Muscle layer of duodenum (tissue), 2 donors: ENCODE measurements around the gene ELOVL2.
"Not testable (repeated sequence)": the region's sequence is repeated elsewhere in the genome, so short reads cannot be mapped to it uniquely, and the experiment has no call there.

Experiments used
- H3K27ac ChIP-seq: one replicate; pipeline ENCODE4 v1.7.0; 2013; ENCODE audit warnings: mild to moderate bottlenecking, low read length
- H3K27me3 ChIP-seq: one replicate; pipeline ENCODE4 v1.7.0; 2013; ENCODE audit warnings: low read depth, mild to moderate bottlenecking, control low read depth, low read length
- H3K36me3 ChIP-seq, 2 donors: one replicate each; pipeline ENCODE4 v1.7.0; 2013; ENCODE audit warnings: low read length in 2 of 2, control low read depth in 1 of 2, mild to moderate bottlenecking in 1 of 2; ENCODE audit not compliant: insufficient read depth in 2 of 2, control insufficient read depth in 1 of 2
- H3K4me1 ChIP-seq, 2 donors: one replicate each; pipeline ENCODE4 v1.7.0; 2013; ENCODE audit warnings: low read length in 2 of 2, mild to moderate bottlenecking in 2 of 2, control low read depth in 1 of 2, moderate library complexity in 1 of 2; ENCODE audit not compliant: insufficient read depth in 2 of 2, control insufficient read depth in 1 of 2
- H3K4me3 ChIP-seq, 2 donors: one replicate each; pipeline ENCODE4 v1.7.0; 2013; ENCODE audit warnings: low read length in 2 of 2, low read depth in 1 of 2, mild to moderate bottlenecking in 1 of 2
- H3K9me3 ChIP-seq, 2 donors: one replicate each; pipeline ENCODE4 v1.7.0; 2013; ENCODE audit warnings: low read length in 2 of 2, control low read depth in 1 of 2, mild to moderate bottlenecking in 1 of 2; ENCODE audit not compliant: control insufficient read depth in 1 of 2
- donor health status: healthy.

Gene ELOVL2

DNA sequence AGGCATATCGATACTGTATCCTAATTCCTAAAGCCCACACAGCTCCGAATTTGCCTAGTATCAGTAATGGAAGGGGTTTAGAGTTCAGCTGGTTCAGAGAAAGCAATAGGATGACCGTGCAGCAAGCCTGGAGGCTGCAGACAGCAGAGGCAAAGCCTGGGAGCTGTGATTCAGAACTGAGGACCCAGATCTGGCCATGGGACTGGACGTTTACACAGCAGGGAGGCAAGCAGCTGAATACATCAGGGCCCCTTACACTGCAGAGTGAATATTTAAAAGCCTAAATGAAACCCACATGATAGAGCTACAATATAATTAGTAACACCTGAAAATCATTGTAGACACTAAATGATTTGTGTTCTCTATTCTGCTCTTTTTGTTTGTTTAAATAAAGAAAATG, 38.0 kb downstream of the ELOVL2 start:
- H3K9me3 ChIP-seq = no peaks in the 10 kb centered on the region
- no peaks in the 10 kb centered on the region for H3K36me3 ChIP-seq
- H3K27me3 ChIP-seq = no peaks in the 10 kb centered on the region
- no peak overlapping the region for H3K27ac ChIP-seq
- H3K4me3 ChIP-seq = no peak overlapping the region
- H3K4me1 ChIP-seq = no peaks in the 10 kb centered on the region

DNA sequence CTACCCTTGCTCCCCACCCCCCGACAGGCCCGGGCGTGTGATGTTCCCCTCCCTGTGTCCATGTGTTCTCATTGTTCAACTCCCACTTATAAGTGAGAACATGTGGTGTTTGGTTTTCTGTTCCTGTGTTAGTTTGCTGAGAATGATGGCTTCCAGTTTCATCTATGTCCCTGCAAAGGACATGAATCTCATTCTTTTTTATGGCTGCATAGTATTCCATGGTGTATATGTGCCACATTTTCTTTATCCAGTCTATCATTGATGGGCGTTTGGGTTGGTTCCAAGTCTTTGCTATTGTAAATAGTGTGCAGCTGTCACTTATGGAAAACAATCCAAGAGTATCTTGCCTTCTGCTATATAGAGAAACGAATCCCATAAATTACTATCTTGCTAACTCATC, 40.8 kb downstream of the ELOVL2 start:
- not testable (repeated sequence) for H3K9me3 ChIP-seq, H3K4me3 ChIP-seq, H3K27ac ChIP-seq, H3K4me1 ChIP-seq, H3K27me3 ChIP-seq, H3K36me3 ChIP-seq

DNA sequence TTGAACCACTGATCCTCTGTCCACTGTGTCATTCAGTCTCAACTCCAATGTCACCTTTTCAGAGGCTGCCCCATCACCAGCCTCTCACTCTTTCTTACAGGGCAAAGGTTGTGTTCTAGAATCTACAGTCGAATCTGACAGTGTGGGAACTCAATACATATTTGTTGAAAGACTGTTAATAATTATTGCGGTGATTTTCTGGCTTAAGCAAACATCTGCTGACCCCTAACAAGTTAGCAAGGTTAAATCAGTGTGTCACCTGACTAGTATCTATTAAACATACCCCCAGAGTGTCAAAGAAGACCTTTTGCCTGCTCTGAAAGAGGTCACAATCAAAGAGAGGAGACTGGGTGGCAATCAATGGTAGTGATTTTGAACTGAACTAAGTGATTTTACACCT, 41.9 kb downstream of the ELOVL2 start:
- Histone ChIP-seq H3K27ac (no peak overlapping the region), H3K27me3 (no peaks in the 10 kb centered on the region), H3K4me1 (no peaks in the 10 kb centered on the region), H3K9me3 (no peaks in the 10 kb centered on the region), H3K36me3 (no peaks in the 10 kb centered on the region), H3K4me3 (no peak overlapping the region)

DNA sequence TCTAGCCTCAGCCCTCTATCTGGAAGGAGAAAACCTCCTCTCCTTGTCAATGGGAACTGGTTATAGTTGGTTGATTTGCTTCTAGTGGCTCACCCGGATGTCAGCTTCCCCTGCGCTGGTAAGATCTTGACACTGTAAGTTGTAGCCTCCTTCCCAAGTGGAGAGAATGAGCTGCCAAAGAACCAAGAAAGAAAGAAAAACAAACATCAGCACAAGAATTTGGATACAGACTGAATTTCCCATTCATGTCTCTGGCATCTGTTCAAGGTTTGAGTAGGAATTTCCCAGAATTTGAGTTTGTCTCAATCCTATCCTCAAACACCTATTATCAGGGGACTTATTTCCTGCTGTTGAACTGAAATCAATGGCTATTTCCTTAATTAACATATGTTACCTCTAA, 44.1 kb downstream of the ELOVL2 start:
- no peaks in the 10 kb centered on the region for H3K27me3 ChIP-seq
- H3K27ac ChIP-seq = no peak overlapping the region
- no peak overlapping the region for H3K4me3 ChIP-seq
- H3K4me1 ChIP-seq = no peaks in the 10 kb centered on the region
- H3K36me3 ChIP-seq = no peaks in the 10 kb centered on the region
- H3K9me3 ChIP-seq = no peaks in the 10 kb centered on the region

DNA sequence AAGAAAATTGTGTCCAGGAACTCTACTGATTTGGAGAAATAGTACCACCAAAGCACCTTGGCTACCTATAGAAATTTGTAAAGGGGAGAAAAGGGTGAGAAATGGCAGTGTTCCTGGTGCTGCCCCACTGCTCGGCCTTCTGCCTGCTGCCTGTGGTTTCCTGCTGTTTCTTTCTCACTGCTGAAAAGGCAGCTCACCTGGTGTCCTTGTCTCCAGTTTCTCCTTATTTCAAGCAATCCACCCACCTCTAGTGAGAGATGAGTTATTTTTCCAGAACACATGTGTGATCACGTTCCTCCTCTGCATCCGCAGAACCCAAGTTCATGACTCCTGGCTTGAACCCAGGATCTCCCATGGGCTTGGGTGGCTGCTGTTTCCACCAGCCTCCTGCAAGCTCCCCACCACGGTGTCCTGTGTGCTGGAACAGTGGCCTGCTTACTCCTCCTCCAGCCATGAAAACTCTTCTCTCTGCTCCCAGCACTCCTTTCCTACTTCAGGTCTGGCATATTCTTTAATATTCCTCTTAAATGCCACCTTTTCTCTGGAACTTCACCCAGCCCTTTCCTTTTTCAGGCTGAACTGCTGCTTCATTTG, 48.9 kb downstream of the ELOVL2 start:
- no peak overlapping the region for H3K4me3 ChIP-seq
- H3K27me3 ChIP-seq = no peaks in the 10 kb centered on the region
- no peaks in the 10 kb centered on the region for H3K36me3 ChIP-seq
- H3K9me3 ChIP-seq = no peaks in the 10 kb centered on the region
- H3K4me1 ChIP-seq = no peaks in the 10 kb centered on the region
- no peak overlapping the region for H3K27ac ChIP-seq

DNA sequence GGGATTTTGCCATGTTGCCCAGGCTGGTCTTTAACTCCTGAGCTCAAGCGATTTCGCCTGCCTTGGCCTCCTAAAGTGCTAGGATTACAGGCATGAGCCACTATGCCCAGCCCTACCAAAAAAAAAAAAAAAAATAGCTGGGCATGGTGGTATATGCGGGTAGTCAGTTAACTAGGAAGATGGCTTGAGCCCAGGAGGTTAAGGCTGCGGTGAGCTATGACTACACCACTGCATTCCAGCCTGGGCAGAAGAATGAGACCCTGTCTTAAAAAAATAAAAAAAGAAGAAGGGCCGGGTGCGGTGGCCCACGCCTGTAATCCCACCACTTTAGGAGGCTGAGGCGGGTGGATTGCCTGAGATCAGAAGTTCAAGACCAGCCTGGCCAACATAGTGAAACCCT, 50.2 kb downstream of the ELOVL2 start:
- Histone ChIP-seq H3K27ac (no peak overlapping the region), H3K9me3 (no peaks in the 10 kb centered on the region), H3K4me1 (no peaks in the 10 kb centered on the region), H3K36me3 (no peaks in the 10 kb centered on the region), H3K4me3 (no peak overlapping the region), H3K27me3 (no peaks in the 10 kb centered on the region)

DNA sequence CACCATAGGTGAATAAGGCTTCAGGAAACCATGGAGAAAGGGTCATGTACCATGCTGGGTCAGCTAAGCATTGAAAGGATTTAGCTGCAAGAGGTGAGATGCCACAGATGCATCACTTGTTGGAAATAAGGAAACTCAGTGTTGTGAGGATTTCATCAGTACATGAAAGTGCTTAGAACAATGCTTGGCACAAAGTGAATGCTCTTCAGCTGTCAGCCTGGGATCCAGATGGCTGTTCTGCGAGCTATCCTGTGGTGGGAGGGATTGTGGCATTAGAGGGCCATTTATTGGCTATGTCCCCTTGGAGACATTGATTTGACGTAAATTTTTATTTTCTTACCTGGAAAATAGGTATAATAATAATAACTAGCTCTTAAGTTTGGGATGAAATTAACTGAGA, 53.0 kb downstream of the ELOVL2 start:
- Histone ChIP-seq H3K4me3 (no peak overlapping the region), H3K4me1 (no peaks in the 10 kb centered on the region), H3K9me3 (no peaks in the 10 kb centered on the region), H3K27me3 (no peaks in the 10 kb centered on the region), H3K36me3 (no peaks in the 10 kb centered on the region), H3K27ac (no peak overlapping the region)

DNA sequence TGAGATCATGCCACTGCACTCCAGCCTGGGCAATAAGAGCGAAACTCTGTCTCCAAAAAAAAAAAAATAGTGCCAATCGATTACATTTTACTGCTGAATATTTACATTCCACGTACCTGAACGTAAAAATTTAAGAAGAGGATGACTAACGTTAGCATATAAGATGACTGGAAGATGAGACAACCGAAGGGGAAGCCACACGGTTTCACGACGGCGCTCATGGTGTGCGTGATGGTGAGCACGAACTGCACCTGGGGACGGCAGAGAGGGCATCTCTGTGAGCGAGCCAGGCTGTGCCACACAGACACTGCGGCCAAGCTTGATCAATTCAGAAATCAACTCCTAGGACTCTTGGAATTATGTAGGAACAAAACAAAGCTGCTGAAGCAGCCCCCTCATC, 54.5 kb downstream of the ELOVL2 start:
- Histone ChIP-seq H3K27me3 (no peaks in the 10 kb centered on the region), H3K4me3 (no peak overlapping the region), H3K4me1 (no peaks in the 10 kb centered on the region)

DNA sequence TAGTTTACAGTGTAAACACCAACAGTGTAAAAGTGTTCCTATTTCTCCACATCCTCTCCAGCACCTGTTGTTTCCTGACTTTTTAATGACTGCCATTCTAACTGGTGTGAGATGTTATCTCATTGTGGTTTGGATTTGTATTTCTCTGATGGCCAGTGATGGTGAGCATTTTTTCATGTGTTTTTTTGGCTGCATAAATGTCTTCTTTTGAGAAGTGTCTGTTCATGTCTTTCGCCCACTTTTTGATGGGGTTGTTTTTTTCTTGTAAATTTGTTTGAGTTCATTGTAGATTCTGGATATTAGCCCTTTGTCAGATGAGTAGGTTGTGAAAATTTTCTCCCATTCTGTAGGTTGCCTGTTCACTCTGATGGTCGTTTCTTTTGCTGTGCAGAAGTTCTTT, 59.1 kb downstream of the ELOVL2 start:
- not testable (repeated sequence) for H3K4me1 ChIP-seq, H3K27ac ChIP-seq, H3K9me3 ChIP-seq, H3K4me3 ChIP-seq, H3K36me3 ChIP-seq, H3K27me3 ChIP-seq

More for the DNA sequence above, 54.5 kb downstream of the ELOVL2 start:
- Histone ChIP-seq H3K27ac (no peak overlapping the region), H3K9me3 (no peaks in the 10 kb centered on the region), H3K36me3 (no peaks in the 10 kb centered on the region)

DNA sequence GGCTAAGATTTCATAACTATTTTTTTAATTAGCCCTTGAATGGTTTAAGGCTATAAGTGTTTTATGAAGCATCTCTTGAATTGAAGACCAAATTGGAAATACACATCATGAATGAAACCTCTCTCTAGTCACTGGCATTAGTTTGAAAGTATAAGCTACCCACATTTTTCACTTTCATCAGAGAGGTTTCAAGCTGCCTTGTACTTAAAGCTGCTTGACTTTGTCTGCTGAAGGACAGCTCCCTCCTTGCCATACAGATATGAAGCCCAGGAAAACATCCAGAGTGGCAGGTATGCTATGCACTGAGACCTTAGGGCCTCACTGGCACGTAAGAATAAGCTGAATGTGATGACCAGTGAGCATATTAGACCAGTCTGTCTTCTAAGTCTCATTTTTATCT, 62.7 kb downstream of the ELOVL2 start:
- Histone ChIP-seq H3K4me1 (no peaks in the 10 kb centered on the region), H3K36me3 (no peaks in the 10 kb centered on the region), H3K27ac (no peak overlapping the region)

DNA sequence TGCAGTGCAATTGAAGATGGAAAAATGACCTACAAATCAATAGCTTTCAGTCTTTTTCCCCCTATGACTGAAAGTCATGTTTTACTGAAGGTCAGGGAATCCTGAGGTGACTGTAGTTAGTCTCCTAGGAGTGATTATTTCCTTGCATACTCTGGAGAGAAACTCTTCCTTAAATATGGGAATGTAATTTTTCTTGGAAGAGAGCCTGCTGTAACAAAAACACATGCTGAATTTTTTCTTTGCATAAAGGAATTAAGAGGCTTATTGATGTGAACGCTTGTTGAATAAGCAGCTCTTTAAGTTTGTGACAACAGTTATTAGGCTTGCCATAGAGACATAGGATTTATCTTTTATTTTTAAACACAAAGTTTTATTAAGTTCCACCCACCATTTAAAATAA, 64.5 kb downstream of the ELOVL2 start:
- H3K27ac ChIP-seq = no peak overlapping the region
- H3K4me1 ChIP-seq = no peaks in the 10 kb centered on the region
- no peaks in the 10 kb centered on the region for H3K36me3 ChIP-seq
- H3K27me3 ChIP-seq = no peaks in the 10 kb centered on the region
- H3K9me3 ChIP-seq = no peaks in the 10 kb centered on the region
- H3K4me3 ChIP-seq = no peak overlapping the region

More for the DNA sequence above, 62.7 kb downstream of the ELOVL2 start:
- H3K9me3 ChIP-seq = no peaks in the 10 kb centered on the region
- no peak overlapping the region for H3K4me3 ChIP-seq
- H3K27me3 ChIP-seq = no peaks in the 10 kb centered on the region

DNA sequence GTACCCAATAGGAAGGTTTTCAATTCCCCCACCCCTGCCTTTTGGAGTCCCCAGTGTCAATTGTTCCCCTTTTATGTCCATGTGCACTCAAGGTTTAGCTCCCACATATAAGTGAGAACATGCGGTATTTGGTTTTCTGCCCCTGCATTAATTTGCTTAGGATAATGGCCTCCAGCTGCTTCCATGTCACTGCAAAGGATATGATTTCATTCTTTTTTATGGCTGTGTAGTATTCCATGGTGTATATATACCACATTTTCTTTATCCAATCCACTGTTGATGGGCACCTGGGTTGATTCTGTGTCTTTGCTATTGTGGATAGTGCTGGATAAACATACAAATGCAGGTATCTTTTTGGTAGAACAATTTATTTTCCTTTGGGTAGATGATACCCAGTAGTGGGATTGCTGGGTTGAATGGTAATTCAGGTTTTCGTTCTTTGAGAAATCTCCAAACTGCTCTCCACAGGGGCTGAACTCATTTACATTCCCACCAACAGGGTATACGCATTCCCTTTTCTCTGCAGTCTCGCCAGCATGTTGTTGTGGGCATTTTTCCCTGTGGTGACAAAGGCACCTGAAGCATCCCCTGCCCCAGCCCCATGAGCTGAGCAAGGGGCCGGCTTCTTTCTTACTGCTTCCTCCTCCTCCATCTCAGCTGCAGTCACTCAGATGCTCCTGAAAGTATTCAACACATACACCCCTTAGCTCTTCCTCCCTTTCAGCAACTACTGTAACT, 66.7 kb downstream of the ELOVL2 start:
- no peaks in the 10 kb centered on the region for H3K4me1 ChIP-seq
- no peaks in the 10 kb centered on the region for H3K27me3 ChIP-seq
- H3K27ac ChIP-seq = no peak overlapping the region
- H3K36me3 ChIP-seq = no peaks in the 10 kb centered on the region
- no peak overlapping the region for H3K4me3 ChIP-seq
- no peaks in the 10 kb centered on the region for H3K9me3 ChIP-seq
